Glutamatergic neuron (in vitro differentiated cells): Measurements from ENCODE around the gene MID2. TPM values are rescaled to one million over a fixed set of nuclear protein-coding genes. Genes with fewer than 3 reads are reported as not detected.

Source experiments
- DNase-seq: peaks from one replicate; pipeline ENCODE4 v3.0.0; 2022
- H3K27ac Mint-ChIP-seq: one replicate; pipeline ENCODE4 v1.8.0; 2020; ENCODE audit warnings: mild to moderate bottlenecking, mixed read lengths, inconsistent platforms; ENCODE audit not compliant: unreplicated experiment
- H3K27me3 Mint-ChIP-seq: one replicate; pipeline ENCODE4 v1.8.0; 2020; ENCODE audit warnings: mild to moderate bottlenecking, moderate library complexity, mixed read lengths, inconsistent platforms; ENCODE audit not compliant: unreplicated experiment
- H3K36me3 Mint-ChIP-seq: one replicate; pipeline ENCODE4 v1.8.0; 2020; ENCODE audit warnings: mild to moderate bottlenecking, mixed read lengths, inconsistent platforms; ENCODE audit not compliant: unreplicated experiment
- H3K4me1 Mint-ChIP-seq: one replicate; pipeline ENCODE4 v1.8.0; 2020; ENCODE audit warnings: mild to moderate bottlenecking, low read depth, mixed read lengths, inconsistent platforms; ENCODE audit not compliant: unreplicated experiment
- H3K4me3 Mint-ChIP-seq: one replicate; pipeline ENCODE4 v1.8.0; 2020; ENCODE audit warnings: mild to moderate bottlenecking, mixed read lengths, inconsistent platforms; ENCODE audit not compliant: unreplicated experiment
- H3K9me3 Mint-ChIP-seq: one replicate; pipeline ENCODE4 v1.8.0; 2020; ENCODE audit warnings: mild to moderate bottlenecking, moderate library complexity, mixed read lengths, inconsistent platforms; ENCODE audit not compliant: unreplicated experiment
- long read RNA-seq: library from polyadenylated mRNA; unstranded; transcript quantifications from one replicate; pipeline ENCODE4 v2.0.0, GENCODE V29; 2020; ENCODE audit not compliant: unreplicated experiment
- total RNA-seq: library from RNA; stranded (reverse); fragmentation: NEBNext Ultra II Directional; extraction: Animal tissue kit (Norgen Biotek cat#: 25700); gene quantifications from one replicate; pipeline ENCODE4 v1.2.1, GENCODE V29; 2021; ENCODE audit not compliant: unreplicated experiment
- TF ChIP-seq, protein P1 (sequence below): fragments of 200-600 bp; sonication (generic); IDR thresholded peaks from one replicate; pipeline ENCODE4 v1.5.0; 2021; ENCODE audit not compliant: partially characterized antibody, unreplicated experiment

Gene MID2, protein sequence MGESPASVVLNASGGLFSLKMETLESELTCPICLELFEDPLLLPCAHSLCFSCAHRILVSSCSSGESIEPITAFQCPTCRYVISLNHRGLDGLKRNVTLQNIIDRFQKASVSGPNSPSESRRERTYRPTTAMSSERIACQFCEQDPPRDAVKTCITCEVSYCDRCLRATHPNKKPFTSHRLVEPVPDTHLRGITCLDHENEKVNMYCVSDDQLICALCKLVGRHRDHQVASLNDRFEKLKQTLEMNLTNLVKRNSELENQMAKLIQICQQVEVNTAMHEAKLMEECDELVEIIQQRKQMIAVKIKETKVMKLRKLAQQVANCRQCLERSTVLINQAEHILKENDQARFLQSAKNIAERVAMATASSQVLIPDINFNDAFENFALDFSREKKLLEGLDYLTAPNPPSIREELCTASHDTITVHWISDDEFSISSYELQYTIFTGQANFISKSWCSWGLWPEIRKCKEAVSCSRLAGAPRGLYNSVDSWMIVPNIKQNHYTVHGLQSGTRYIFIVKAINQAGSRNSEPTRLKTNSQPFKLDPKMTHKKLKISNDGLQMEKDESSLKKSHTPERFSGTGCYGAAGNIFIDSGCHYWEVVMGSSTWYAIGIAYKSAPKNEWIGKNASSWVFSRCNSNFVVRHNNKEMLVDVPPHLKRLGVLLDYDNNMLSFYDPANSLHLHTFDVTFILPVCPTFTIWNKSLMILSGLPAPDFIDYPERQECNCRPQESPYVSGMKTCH
- total RNA-seq, result 5.5 TPM
- long read RNA-seq, result 0 reads

DNA sequence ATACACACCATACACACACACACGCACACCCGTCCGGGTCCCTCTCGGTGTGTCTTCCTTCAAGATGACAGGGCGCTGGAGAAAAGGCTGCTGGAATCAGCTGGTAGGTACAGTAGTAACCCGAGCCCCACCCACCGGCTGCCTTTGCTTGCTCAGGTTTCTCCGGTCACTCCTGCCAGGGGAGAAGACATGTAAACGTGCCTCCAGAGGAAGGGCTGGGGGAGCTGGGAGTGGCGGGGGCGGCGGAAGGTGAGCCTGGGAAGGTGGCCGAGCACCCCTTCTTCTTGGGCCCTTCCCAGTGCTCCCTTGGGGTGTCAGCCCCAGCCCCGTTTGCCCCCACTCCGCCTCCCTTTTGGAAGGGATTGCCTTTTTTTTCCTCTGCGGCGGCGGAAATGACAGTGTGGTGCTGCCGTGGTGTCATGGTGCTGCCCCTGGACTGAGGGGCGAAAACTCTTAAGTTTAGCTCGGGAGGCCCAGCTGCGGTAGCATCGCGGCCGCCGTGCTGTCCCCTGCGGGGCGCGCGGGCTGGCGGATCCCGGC is at the start of gene MID2:
Gene MID2 (plus strand): TSS at position 169 of the 540 bp plus-strand sequence. CDS start 561 bp downstream, outside the sequence.
- Mint-ChIP-seq H3K27me3 (peaks cover 2% of the 10 kb centered on the region), H3K36me3 (no peaks in the 10 kb centered on the region), H3K4me3 (peak within 1 kb of the TSS; percentile 76), H3K9me3 (peaks cover 2% of the 10 kb centered on the region), H3K27ac (no peak within 1 kb of the TSS), H3K4me1 (peaks cover 6% of the 10 kb centered on the region)
- TF ChIP-seq, protein P1, sequence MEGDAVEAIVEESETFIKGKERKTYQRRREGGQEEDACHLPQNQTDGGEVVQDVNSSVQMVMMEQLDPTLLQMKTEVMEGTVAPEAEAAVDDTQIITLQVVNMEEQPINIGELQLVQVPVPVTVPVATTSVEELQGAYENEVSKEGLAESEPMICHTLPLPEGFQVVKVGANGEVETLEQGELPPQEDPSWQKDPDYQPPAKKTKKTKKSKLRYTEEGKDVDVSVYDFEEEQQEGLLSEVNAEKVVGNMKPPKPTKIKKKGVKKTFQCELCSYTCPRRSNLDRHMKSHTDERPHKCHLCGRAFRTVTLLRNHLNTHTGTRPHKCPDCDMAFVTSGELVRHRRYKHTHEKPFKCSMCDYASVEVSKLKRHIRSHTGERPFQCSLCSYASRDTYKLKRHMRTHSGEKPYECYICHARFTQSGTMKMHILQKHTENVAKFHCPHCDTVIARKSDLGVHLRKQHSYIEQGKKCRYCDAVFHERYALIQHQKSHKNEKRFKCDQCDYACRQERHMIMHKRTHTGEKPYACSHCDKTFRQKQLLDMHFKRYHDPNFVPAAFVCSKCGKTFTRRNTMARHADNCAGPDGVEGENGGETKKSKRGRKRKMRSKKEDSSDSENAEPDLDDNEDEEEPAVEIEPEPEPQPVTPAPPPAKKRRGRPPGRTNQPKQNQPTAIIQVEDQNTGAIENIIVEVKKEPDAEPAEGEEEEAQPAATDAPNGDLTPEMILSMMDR, result no peak
- peak; percentile 37 for DNase-seq

DNA sequence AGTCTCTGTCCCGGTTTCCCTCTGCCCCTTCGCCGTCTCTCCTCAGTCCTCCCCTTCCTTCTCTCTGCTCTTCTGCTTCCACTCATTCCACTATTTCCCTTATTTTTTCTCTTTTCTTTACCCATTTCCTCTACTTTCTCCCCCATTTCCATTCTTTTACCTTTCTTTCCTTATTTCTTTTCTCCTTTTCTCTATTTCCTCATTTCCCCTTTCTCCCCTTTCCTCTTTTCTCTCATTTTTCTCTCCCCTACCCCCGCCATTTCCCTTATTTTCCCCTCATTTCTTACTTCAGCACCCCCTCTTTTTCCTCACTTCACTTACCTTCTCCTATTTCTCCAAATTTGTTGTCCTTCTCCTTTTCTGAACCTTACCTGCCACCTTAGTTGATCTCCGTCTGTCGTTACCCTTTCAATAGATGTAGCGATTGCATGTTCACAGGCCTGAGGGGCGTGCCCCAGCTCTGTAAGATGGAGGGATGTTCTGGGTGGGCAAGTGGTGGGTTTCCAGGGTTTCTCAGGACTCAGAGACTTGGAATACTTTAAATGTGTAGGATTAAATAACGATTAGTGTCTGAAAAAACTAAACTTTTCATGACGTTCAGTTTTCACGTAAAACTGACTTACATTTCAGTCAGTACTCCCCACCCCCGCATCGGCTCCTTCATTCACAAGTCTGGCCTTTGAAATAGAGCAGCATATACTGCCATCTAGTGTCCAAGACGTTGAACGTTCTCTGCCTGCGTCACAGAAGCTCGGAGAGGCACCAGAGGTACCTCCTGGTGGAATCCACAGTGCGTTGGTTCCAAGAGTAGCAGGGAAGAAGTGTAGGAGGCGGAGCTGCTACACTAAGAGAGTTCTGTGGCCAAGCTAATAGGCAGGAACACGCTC is 48.8 kb upstream of the MID2 start:
- Mint-ChIP-seq H3K9me3 (no peaks in the 10 kb centered on the region), H3K4me3 (peak overlapping the region; percentile 93), H3K36me3 (no peaks in the 10 kb centered on the region), H3K4me1 (peaks cover 2% of the 10 kb centered on the region), H3K27me3 (peaks cover 3% of the 10 kb centered on the region), H3K27ac (no peak overlapping the region)
- DNase-seq, result peak; percentile 59
- TF ChIP-seq, protein P1, result peak; percentile 63

DNA sequence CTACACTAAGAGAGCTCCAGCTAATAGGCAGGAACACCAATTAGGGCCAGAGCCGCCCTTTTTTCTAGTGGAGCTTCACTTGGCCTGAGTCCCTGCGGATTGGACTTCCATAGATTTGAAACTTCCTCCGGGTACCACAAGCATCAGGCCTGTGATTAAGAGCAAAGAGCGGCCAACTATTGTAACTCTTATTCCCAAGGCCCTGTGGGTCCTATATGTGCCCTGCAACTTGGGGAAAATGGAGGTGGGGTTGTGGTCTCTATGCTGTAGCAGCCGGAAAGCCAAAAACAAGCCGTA is 48.2 kb upstream of the MID2 start, which contains the start of gene NCBP2L:
Gene NCBP2L (plus strand): TSS at position 198 of the 297 bp plus-strand sequence. CDS start 16,488 bp downstream, outside the sequence.
- Mint-ChIP-seq H3K27ac (no peak within 1 kb of the TSS), H3K9me3 (no peaks in the 10 kb centered on the region)

DNA sequence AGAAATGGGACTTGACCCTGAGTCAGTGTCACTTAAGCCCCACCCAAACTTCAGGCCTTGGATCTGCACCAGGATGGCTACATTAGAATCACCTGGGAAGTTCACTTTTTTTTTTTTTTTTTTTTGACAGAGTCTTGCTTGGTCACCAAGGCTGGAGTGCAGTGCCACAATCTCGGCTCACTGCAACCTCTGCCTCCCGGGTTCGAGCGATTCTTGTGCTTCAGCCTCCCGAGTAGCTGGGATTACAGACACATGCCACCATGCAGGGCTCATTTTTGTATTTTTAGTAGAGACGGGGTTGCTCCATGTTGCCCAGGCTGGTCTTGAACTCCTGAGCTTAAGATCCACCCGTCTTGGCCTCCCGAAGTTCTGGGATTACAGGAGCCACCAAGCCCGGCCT is 45.1 kb upstream of the MID2 start:
- TF ChIP-seq, protein P1, result no peak
- peaks cover 2% of the 10 kb centered on the region for H3K4me1 Mint-ChIP-seq
- no peak overlapping the region for H3K27ac Mint-ChIP-seq
- H3K9me3 Mint-ChIP-seq, result peaks cover 3% of the 10 kb centered on the region
- no peaks in the 10 kb centered on the region for H3K36me3 Mint-ChIP-seq
- H3K4me3 Mint-ChIP-seq, result no peak overlapping the region
- H3K27me3 Mint-ChIP-seq, result peaks cover 3% of the 10 kb centered on the region
- DNase-seq, result no peak

More for the DNA sequence above, 48.2 kb upstream of the MID2 start, which contains the start of gene NCBP2L:
- peaks cover 3% of the 10 kb centered on the region for H3K27me3 Mint-ChIP-seq
- TF ChIP-seq, protein P1, result no peak
- H3K4me1 Mint-ChIP-seq, result peaks cover 2% of the 10 kb centered on the region
- H3K36me3 Mint-ChIP-seq, result no peaks in the 10 kb centered on the region
- H3K4me3 Mint-ChIP-seq, result peak within 1 kb of the TSS; percentile 93
- no peak for DNase-seq
